ENCODE measurements around the gene NUPR2.
"Not testable (repeated sequence)": the region's sequence is repeated elsewhere in the genome, so short reads cannot be mapped to it uniquely, and the experiment has no call there.

The NUPR2 gene

GRCh38 chr7:56110611-56111010 is 5.6 kb downstream of the NUPR2 start:
- TF ChIP-seq CTCF (IDR thresholded peaks at IDR 0.05; ENCODE audit: low read length, missing control alignments): no peak
- no peak for DNase-seq (ENCODE audit: low read depth)
- H3K4me3 ChIP-seq (replicated peaks; ENCODE audit: low read depth, low read length): no peak overlapping the region

GRCh38 chr7:56107954-56108258 is 8.3 kb downstream of the NUPR2 start:
- H3K4me3 ChIP-seq (replicated peaks; ENCODE audit: low read depth, low read length): no peak overlapping the region
- no peak for DNase-seq (ENCODE audit: low read depth)
- TF ChIP-seq CTCF (IDR thresholded peaks at IDR 0.05; ENCODE audit: low read length, missing control alignments): no peak

- no peak for TF ChIP-seq CTCF (IDR thresholded peaks at IDR 0.05; ENCODE audit: low read length, missing control alignments)
- DNase-seq (ENCODE audit: low read depth): peak; percentile 99
- peak within 1 kb of the TSS; percentile 85 for H3K4me3 ChIP-seq (replicated peaks; ENCODE audit: low read depth, low read length)
Measured at GRCh38 chr7:56106108-56107073, 9.8 kb downstream of the NUPR2 start, which contains the start of gene CHCHD2. Gene CHCHD2 (minus strand): TSS chr7:56106476. CDS start chr7:56106413, 63 bp downstream.

- peak overlapping the region; percentile 85 for H3K4me3 ChIP-seq (replicated peaks; ENCODE audit: low read depth, low read length)
- no peak for TF ChIP-seq CTCF (IDR thresholded peaks at IDR 0.05; ENCODE audit: low read length, missing control alignments)
- DNase-seq (ENCODE audit: low read depth): peak; percentile 77
Measured at GRCh38 chr7:56105508-56105907, 10.7 kb downstream of the NUPR2 start.

GRCh38 chr7:56104138-56104537 is 12.1 kb downstream of the NUPR2 start:
- H3K4me3 ChIP-seq (replicated peaks; ENCODE audit: low read depth, low read length); DNase-seq (ENCODE audit: low read depth): not testable (repeated sequence)

GRCh38 chr7:56099653-56100052 is 16.6 kb downstream of the NUPR2 start:
- no peak for DNase-seq (ENCODE audit: low read depth)
- TF ChIP-seq CTCF (IDR thresholded peaks at IDR 0.05; ENCODE audit: low read length, missing control alignments): no peak
- no peak overlapping the region for H3K4me3 ChIP-seq (replicated peaks; ENCODE audit: low read depth, low read length)

- not testable (repeated sequence) for H3K4me3 ChIP-seq (replicated peaks; ENCODE audit: low read depth, low read length); DNase-seq (ENCODE audit: low read depth)
Measured at GRCh38 chr7:56098187-56099008, 17.8 kb downstream of the NUPR2 start.

All from fibroblast of pulmonary artery (primary cell).